Brain pericyte (primary cell): Measurements from ENCODE around the gene RNGTT.
"Not testable (repeated sequence)": the region's sequence is repeated elsewhere in the genome, so short reads cannot be mapped to it uniquely, and the experiment has no call there.

Source experiments
- DNase-seq: peaks from one replicate; pipeline ENCODE4 v3.0.0-alpha.2; 2012; ENCODE audit warnings: low read depth, low spot score

The RNGTT gene

GRCh38 chr6:88814909-88815308, 148.5 kb downstream of the RNGTT start:
- no peak for DNase-seq

DNA sequence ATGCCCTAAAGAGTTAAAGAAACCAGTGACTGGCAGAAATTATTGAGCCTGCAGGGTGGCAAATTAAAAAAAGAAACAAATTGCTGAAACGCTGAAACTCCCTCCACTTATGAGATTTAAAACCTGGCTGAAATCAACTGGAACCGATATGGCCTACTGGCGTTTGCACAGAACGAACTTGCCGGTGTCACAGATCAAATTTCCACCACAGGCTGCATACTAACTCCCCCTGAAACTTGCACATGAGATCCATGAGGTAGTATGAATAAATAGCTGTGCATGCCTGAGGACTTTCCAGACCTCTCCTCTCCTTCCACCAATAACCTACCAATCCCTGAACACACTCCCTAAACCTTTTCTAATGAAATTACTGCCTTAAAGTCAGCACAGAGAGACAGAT, 150.4 kb downstream of the RNGTT start:
- no peak for DNase-seq

DNA sequence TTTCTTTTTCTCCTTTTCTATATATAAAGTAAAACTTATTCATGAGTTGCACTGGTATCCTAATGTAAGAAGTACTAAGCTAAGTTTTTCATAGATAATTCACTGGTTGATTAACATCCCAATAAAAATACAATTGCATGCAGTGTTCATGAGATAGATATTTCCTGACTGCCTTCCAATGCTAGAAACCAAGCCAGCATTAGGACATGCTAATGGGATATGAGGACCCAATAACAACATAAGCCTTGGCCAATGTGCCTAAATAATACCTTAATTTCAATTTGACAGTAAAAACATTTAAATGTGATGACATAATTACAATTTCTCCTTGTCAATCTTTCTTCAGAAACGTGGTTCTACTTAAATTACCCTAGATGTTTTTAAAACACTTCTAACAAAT, 152.7 kb downstream of the RNGTT start:
- DNase-seq: no peak

DNA sequence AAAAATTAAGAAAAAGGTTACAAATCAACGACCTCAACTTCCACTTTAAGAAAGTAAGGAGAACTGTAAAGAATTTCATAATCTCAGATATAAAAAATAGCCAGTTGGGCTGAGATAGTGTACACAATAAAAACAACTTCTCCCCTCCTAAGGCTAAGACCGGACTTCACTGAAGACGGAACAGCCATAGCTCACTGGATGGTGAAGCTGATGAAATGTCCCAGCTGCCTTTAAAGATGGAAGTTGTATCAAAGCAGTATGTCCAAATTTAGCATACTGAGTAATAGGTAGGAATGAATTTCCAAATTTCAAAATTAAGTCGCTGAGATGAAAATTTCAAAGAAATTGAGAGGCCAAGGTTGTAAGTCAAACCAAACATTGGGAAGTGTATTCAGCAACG, 153.3 kb downstream of the RNGTT start:
- no peak for DNase-seq

GRCh38 chr6:88808381-88808780, 155.0 kb downstream of the RNGTT start:
- DNase-seq: no peak

DNA sequence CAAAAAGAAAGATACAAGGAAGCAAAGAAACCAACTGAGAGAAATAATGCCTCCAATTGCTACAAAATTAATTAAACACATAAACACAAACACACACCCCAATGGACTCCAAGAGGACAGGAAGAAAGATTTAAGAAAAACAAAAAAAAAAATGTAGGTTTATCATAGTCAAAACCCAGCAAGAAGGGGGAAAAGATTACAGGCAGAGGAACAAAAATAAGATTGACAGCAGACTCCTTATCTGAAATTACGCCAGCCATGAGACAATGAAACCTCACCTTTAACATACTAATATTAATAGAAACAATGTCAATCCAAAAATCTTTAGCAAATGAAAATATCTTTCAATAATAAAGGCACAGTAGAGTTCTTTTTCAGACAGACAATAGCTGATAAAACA, 155.8 kb downstream of the RNGTT start:
- DNase-seq: no peak

- DNase-seq: no peak
Observed at GRCh38 chr6:88806728-88807127, 156.7 kb downstream of the RNGTT start.

DNA sequence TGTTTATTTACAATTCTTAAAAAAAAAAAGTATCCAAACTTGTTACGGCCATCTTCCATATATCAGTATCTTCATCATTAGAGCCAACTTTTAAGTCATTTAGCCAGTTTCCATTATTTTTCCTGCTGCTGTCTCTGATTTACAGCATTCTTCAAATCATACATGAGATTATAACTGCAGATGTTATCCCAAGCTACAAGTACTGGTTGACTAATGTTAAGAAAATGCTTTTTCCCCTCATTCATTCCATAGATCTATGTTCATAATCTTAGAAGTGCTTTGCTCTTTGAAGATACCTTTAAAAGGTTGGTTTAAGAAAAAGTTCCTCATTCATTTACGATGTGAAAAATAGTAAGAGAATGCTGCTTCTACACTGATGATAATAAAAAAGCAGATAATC, 158.7 kb downstream of the RNGTT start:
- no peak for DNase-seq

DNA sequence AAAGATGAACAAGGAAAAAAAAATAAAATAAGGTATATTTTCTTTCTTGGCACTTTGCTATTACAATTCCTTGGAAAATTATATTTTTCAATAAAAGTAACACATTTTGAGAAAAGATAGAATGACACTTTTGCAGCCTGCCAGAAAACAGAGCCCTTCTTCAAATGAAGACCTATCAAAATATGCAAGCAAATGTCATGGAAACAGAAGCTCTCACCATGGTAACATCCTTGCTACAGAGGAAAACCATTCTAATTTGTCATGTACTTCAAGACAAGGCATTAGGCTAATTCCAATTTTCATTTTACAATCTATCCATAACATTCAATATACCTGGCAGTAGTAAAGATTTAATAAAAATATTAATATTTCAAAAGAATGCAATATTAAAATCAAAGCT, 177.9 kb downstream of the RNGTT start:
- no peak for DNase-seq

DNA sequence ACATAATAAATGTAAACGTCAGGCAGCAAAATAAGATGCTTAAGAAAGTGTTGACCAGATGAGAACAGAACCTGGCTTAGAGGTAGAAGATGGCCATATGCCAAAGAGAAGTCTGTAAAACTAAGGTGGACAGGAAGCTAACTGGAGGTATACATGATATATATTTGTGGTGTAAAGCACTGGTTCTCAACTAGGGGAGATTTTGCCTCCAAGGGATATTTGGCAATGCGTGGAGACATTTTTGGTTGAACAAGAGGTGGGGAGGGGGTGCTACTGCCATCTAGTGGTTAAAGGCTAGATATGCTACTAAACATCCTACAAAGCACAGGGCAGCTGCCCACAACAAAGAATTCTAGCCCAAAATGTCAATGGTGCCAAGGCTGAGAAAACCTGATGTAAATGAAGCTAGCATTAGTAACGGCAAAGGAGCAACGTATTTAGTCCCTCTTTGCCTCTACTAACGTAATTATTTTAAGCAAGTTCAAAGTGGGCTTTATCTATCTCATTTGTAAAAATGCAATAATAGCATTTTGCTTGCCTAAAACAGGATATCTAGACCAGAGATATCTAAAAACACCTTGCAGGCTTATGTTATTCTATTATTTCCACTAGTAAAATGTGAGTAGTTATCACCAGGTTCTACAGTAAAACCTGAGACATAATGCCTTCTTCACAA, 182.6 kb downstream of the RNGTT start:
- peak; percentile 20 for DNase-seq

DNA sequence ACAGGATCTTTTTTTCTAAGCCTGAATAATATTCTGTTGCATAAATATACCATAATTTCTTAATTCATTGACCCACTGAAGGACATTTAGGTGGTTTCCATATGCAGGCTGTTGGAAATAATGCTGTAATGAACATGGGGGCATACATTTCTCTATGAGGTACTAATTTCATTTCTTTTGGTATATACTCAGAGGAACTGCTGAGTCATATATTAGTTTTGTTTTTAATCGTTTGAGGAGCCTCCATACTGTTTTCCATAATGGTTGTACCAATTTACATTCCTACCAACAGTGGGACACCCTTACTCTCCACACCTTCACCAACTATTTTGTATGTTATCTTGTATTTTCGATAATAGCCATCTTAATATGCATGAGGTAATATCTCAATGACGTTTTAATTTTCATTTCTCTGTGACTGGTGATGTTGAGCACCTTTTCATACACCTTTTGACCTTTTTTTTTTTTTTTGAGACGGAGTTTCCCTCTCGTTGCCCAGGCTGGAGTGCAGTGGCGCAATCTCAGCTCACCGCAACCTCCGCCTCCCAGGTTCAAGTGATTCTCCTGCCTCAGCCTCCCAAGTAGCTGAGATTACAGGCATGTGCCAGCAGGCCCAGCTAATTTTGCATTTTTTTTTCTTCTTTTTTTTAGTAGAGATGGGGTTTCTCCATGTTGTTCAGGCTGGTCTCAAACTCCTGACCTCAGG, 187.4 kb downstream of the RNGTT start:
- DNase-seq: no peak

DNA sequence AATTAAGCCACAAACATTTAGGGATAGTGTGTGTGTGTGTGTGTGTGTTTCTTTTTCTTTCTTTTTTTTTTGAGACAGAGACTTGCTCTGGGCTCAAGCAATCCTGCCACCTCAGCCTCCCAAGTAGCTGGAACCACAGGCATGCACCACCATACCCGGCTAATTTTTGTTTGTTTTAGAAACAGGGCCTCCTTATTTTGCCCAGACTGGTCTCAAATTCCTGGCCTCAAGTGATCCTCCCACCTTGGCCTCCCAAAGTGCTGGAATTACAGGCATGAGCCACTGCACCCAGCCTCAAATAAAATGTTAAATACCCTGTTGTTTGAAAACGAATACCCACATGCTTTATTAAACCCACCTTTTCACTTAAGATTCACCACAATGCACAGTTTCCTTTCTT, 195.3 kb downstream of the RNGTT start:
- DNase-seq: not testable (repeated sequence)

GRCh38 chr6:88764081-88764480, 199.3 kb downstream of the RNGTT start:
- no peak for DNase-seq

DNA sequence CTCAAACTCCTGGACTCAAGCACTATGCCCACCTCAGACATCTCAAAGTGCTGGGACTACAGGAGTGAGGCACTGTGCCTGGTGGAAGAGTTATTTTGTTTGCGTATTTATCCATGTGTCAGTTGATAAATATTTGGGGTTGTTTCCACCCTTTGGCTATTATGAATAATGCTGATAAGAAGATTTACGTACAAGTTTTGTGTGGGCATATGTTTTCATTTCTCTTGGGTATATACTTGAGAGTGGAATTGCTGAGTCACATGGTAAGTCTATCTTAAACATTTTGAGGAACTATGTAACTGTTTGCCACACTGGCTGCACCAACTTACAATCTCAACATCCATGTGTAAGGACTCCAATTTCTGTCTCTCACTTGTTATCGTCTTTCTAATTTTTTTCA, 200.3 kb downstream of the RNGTT start:
- no peak for DNase-seq

GRCh38 chr6:88761237-88762031, 202.0 kb downstream of the RNGTT start:
- DNase-seq: no peak

DNA sequence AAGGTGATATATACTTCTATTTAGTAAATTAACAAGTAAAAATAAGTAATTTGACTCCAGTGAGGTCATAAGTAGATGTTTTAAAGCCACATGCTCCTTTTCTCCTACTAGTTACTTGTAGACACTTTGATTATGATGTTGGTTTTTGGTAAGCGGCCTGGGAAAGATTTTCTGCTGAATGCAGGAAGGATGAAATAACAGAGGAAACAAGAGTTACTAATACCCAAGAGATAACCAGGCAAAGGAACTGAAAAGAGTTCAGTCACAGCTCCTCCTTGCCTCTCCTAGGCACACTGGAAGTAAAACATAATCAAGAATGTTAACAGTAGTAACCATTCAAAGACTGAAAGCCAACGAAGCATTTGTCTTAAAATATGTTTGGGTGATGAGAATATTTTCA, 203.3 kb downstream of the RNGTT start:
- DNase-seq: no peak

GRCh38 chr6:88750936-88751335, 212.5 kb downstream of the RNGTT start:
- DNase-seq: no peak

- no peak for DNase-seq
Observed at GRCh38 chr6:88749849-88750248, 213.6 kb downstream of the RNGTT start.

DNA sequence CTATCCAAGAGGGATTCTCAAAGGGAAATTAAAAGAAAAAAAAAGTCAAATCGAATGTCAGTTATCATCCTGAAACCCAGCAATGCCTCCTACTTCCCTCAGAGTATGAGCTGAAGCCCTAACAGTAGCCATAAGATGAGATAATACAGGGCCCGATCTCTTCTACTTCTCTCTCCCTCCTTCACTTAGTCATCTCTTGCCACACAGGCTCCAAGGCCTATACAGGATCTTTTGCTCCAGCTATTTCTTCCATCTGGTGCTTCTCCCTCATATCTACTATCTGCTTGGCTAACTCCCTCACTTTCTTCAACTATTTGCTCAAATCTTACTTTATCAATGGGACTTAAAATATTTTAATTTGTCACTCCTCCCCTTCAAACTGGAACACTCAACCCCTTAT, 215.3 kb downstream of the RNGTT start:
- no peak for DNase-seq

GRCh38 chr6:88741939-88742338, 221.5 kb downstream of the RNGTT start:
- no peak for DNase-seq

GRCh38 chr6:88741071-88741470, 222.3 kb downstream of the RNGTT start:
- DNase-seq: no peak

DNA sequence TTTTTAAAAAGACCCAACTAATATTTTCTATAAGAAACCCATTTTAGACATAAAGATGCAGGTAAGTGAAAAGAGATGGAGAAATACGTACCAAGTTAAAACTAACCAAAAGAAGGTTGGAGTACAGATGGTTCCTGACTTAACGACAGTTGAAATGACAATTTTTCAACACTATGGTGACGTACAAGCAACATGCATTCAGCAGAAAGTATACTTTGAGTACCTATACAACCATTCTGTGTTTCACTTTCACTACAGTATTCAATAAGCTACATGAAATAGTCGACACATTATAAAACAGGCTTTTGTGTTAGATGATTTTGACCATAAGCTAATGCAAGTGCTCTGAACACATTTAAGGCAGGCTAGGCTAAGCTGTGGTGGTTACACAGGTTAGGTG, 228.9 kb downstream of the RNGTT start:
- DNase-seq: no peak

GRCh38 chr6:88730611-88731011, 232.8 kb downstream of the RNGTT start:
- DNase-seq: peak; percentile 10
